ENCODE results near the gene TBCE. TPM values are rescaled to one million over a fixed set of nuclear protein-coding genes. Genes with fewer than 3 reads are reported as not detected.

TBCE gene
- polyA plus RNA-seq, 1 donor from 2014 or later = 72.9 TPM

- Histone ChIP-seq H3K9ac (ENCODE audit: low read length) (no peak overlapping the region), H3K4me3 (ENCODE audit: low read length) (no peak overlapping the region), H3K27me3 (ENCODE audit: insufficient read depth, low read depth, low read length) (no peaks in the 10 kb centered on the region), H4K20me1 (ENCODE audit: insufficient read depth) (no peaks in the 10 kb centered on the region), H3K36me3 (ENCODE audit: insufficient read depth, low read length) (no peaks in the 10 kb centered on the region), H3K9me2 (ENCODE audit: insufficient read depth, low read length) (no peaks in the 10 kb centered on the region), H3F3A (ENCODE audit: insufficient read depth, low read length, poor library complexity, severe bottlenecking) (no peaks in the 10 kb centered on the region), H3K9me3 (ENCODE audit: low read length) (no peaks in the 10 kb centered on the region), H3K27ac (ENCODE audit: low read length) (no peak overlapping the region), H2AFZ (ENCODE audit: low read depth, low read length) (no peak overlapping the region), H3K79me2 (replicated peaks; ENCODE audit: insufficient read depth, low read length) (peaks cover 5% of the 10 kb centered on the region), H3K4me2 (ENCODE audit: low read length) (no peak overlapping the region)
- TF ChIP-seq EZH2 (IDR thresholded peaks at IDR 0.05; ENCODE audit: borderline replicate concordance, insufficient read depth, low read length, poor library complexity, severe bottlenecking) (no peak), TAF1 (IDR thresholded peaks at IDR 0.05; ENCODE audit: low read depth) (no peak), EP300 (conservative IDR thresholded peaks at IDR 0.05; ENCODE audit: poor library complexity, severe bottlenecking) (no peak), CTCF (IDR thresholded peaks at IDR 0.05; ENCODE audit: poor library complexity, severe bottlenecking) (no peak), SMC3 (conservative IDR thresholded peaks at IDR 0.05; ENCODE audit: poor library complexity) (no peak), MXI1 (conservative IDR thresholded peaks at IDR 0.05; ENCODE audit: poor library complexity, severe bottlenecking) (no peak), POLR2AphosphoS5 (IDR thresholded peaks at IDR 0.05) (no peak), REST (IDR thresholded peaks at IDR 0.05; ENCODE audit: borderline replicate concordance) (no peak), RAD21 (conservative IDR thresholded peaks at IDR 0.05) (no peak)
Measured at GRCh38 chr1:235366286-235366685, 941 bp upstream of the TBCE start.

GRCh38 chr1:235368428-235368827 lies 1.2 kb downstream of the TBCE start:
- peak overlapping the region; percentile 82 for H3K4me3 ChIP-seq (ENCODE audit: low read length)
- TF ChIP-seq EP300 (conservative IDR thresholded peaks at IDR 0.05; ENCODE audit: poor library complexity, severe bottlenecking) (no peak), TAF1 (IDR thresholded peaks at IDR 0.05; ENCODE audit: low read depth) (no peak), RAD21 (conservative IDR thresholded peaks at IDR 0.05) (no peak), POLR2AphosphoS5 (IDR thresholded peaks at IDR 0.05) (no peak), MXI1 (conservative IDR thresholded peaks at IDR 0.05; ENCODE audit: poor library complexity, severe bottlenecking) (no peak), REST (IDR thresholded peaks at IDR 0.05; ENCODE audit: borderline replicate concordance) (no peak), CTCF (IDR thresholded peaks at IDR 0.05; ENCODE audit: poor library complexity, severe bottlenecking) (no peak), SMC3 (conservative IDR thresholded peaks at IDR 0.05; ENCODE audit: poor library complexity) (no peak), EZH2 (IDR thresholded peaks at IDR 0.05; ENCODE audit: borderline replicate concordance, insufficient read depth, low read length, poor library complexity, severe bottlenecking) (no peak)
- no peaks in the 10 kb centered on the region for H3K36me3 ChIP-seq (ENCODE audit: insufficient read depth, low read length)
- H3K9ac ChIP-seq (ENCODE audit: low read length) = no peak overlapping the region
- H3K4me2 ChIP-seq (ENCODE audit: low read length) = peak overlapping the region; percentile 31
- H3F3A ChIP-seq (ENCODE audit: insufficient read depth, low read length, poor library complexity, severe bottlenecking) = no peaks in the 10 kb centered on the region
- H2AFZ ChIP-seq (ENCODE audit: low read depth, low read length) = no peak overlapping the region
- H3K9me2 ChIP-seq (ENCODE audit: insufficient read depth, low read length) = no peaks in the 10 kb centered on the region
- no peak overlapping the region for H3K27ac ChIP-seq (ENCODE audit: low read length)
- no peaks in the 10 kb centered on the region for H3K9me3 ChIP-seq (ENCODE audit: low read length)
- H3K79me2 ChIP-seq (replicated peaks; ENCODE audit: insufficient read depth, low read length) = peaks cover 9% of the 10 kb centered on the region
- no peaks in the 10 kb centered on the region for H3K27me3 ChIP-seq (ENCODE audit: insufficient read depth, low read depth, low read length)
- H4K20me1 ChIP-seq (ENCODE audit: insufficient read depth) = no peaks in the 10 kb centered on the region

All from neural cell (in vitro differentiated cells).